Lower leg skin (tissue), 4 donors: ENCODE measurements around the gene DAND5. TPM values are rescaled to one million over a fixed set of nuclear protein-coding genes. Genes with fewer than 3 reads are reported as not detected.

Experiments
- DNase-seq, 2 donors: peaks; one replicate each; pipeline ENCODE4 v3.0.0-alpha.2; 2019; ENCODE audit warnings: low spot score in 2 of 2
- H3K4me3 ChIP-seq: fragments of 200-600 bp; sonication (generic); 2 replicates; pipeline ENCODE4 v1.5.1; 2017; ENCODE audit warnings: mild to moderate bottlenecking, low read depth; ENCODE audit not compliant: poor library complexity, severe bottlenecking
- POLR2A ChIP-seq, 2 donors: fragments of 450-650 bp; IDR thresholded peaks; one replicate each; pipeline ENCODE4 v1.6.1; 2016 to 2017; ENCODE audit warnings: antibody characterized with exemption in 2 of 2, mild to moderate bottlenecking in 1 of 2, moderate library complexity in 1 of 2
- WGBS, 2 donors: methylation state at CpG; one replicate each; pipeline ENCODE4 v1.1.5; 2018; 5-methylcytosine and 5-hydroxymethylcytosine counted together
- intact Hi-C: fragments of 100-400 bp; cut with DNase I; formaldehyde crosslinking; loops from one replicate; pipeline ENCODE4 v1.15.0; 2023; ENCODE audit warnings: low total_unique reads
- total RNA-seq, 4 donors: library from RNA; depleted of rRNA; stranded (reverse); fragments of >200 nt; gene quantifications; one replicate each; pipeline ENCODE4 v1.1.0, GENCODE V29; 2016
- TF ChIP-seq, protein P1 (sequence below), 3 donors: fragments of 450-650 bp; IDR thresholded peaks; one replicate each; pipeline ENCODE4 v1.5.1; 2016; ENCODE audit warnings: antibody characterized with exemption in 3 of 3, mild to moderate bottlenecking in 3 of 3, moderate library complexity in 2 of 3

Gene DAND5
- total RNA-seq, 4 donors from 2014 or later: 0.32 TPM; not detected in 3

DNA sequence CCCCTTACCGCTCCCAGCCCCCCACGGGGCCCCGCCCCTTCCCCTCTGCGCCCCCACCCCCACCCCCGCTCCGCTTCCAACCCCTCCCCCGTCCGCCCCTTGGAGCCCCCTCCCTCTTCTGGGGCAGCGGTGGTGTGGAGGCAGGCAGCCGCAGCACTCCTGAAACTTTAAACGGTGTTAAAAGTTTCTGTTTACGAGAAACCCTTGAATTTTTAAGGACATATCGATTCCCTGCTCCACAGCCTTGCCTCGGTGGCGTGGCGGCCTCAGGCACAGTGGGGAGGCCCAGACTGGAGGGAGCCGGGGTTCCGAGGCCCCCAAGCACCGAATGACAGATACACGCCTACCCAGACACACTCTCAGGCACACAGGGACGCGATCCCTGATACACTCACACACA lies 21.1 kb downstream of the DAND5 start:
- no peak for DNase-seq
- no peak for TF ChIP-seq POLR2A (IDR thresholded peaks at IDR 0.05)
- TF ChIP-seq, protein P1, sequence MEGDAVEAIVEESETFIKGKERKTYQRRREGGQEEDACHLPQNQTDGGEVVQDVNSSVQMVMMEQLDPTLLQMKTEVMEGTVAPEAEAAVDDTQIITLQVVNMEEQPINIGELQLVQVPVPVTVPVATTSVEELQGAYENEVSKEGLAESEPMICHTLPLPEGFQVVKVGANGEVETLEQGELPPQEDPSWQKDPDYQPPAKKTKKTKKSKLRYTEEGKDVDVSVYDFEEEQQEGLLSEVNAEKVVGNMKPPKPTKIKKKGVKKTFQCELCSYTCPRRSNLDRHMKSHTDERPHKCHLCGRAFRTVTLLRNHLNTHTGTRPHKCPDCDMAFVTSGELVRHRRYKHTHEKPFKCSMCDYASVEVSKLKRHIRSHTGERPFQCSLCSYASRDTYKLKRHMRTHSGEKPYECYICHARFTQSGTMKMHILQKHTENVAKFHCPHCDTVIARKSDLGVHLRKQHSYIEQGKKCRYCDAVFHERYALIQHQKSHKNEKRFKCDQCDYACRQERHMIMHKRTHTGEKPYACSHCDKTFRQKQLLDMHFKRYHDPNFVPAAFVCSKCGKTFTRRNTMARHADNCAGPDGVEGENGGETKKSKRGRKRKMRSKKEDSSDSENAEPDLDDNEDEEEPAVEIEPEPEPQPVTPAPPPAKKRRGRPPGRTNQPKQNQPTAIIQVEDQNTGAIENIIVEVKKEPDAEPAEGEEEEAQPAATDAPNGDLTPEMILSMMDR (IDR thresholded peaks at IDR 0.05): no peak
- intact Hi-C loops: no loop called here
- WGBS, 2 donors: 52 to 60% methylated on average over 20 to 22 of the region's 22 CpGs
- H3K4me3 ChIP-seq: no peak overlapping the region

DNA sequence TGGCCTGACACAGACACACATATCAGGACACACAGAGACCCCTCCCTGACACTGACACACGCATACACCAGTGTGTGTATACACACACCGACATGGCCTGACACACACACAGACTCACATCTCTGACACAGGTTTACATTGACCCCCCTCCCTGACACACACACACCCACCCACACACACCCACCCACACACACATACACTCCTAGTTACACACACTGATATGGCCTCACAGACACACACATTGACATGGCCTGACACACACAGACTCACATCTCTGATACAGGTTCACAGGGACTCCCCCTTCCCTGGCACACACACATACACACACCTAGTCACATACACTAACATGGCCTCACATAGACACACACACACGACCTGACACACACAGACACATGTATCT lies 21.5 kb downstream of the DAND5 start:
- intact Hi-C loops: no loop called here
- 74 to 76% methylated on average over 3 of the region's 3 CpGs for WGBS, 2 donors
- DNase-seq: no peak
- H3K4me3 ChIP-seq: no peak overlapping the region
- TF ChIP-seq, protein P1 (IDR thresholded peaks at IDR 0.05): no peak
- TF ChIP-seq POLR2A (IDR thresholded peaks at IDR 0.05): no peak

DNA sequence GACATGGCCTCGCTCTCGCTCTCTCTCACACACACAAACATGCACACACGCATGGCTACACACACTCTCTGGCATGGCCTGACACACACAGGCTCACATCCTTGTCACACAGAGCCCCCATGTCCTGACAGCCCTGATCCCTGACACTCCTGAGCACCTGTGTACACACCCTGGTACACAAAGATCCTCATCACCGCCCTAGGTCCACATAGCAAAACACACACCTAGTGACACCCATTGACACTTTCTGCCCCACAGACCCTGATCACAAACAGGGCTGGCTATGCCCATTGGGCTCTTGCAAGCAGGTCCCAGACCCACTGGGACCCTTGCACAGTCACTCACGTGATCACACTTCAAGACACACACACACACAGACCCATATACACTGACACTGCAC lies 21.9 kb downstream of the DAND5 start:
- 95 to 98% methylated on average over 5 of the region's 5 CpGs for WGBS, 2 donors
- TF ChIP-seq, protein P1 (IDR thresholded peaks at IDR 0.05): no peak
- no peak for TF ChIP-seq POLR2A (IDR thresholded peaks at IDR 0.05)

DNA sequence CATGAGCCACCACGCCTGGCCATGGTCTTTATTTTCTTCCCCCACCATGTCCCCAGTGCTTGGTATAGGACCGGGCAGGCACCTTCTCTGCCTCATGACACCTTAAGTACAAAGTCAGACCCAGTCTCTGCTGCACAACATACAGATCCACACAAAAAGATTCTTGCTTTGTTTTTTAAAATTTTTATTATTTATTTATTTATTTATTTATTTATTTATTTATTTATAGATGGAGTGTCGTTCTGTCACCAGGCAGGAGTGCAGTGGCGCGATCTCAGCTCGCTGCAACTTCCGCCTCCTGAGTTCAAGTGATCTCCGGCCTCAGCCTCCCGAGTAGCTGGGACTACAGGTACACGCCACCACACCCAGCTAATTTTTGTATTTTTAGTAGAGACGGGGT lies 23.4 kb downstream of the DAND5 start:
- H3K4me3 ChIP-seq: no peak overlapping the region
- TF ChIP-seq, protein P1 (IDR thresholded peaks at IDR 0.05): no peak
- no peak for TF ChIP-seq POLR2A (IDR thresholded peaks at IDR 0.05)
- no peak for DNase-seq
- 95 to 97% methylated on average over 11 of the region's 11 CpGs for WGBS, 2 donors
- intact Hi-C loops: no loop called here

More for the DNA sequence above, 21.9 kb downstream of the DAND5 start:
- no peak overlapping the region for H3K4me3 ChIP-seq
- intact Hi-C loops: no loop called here
- peak in 1 of 2 donors; percentile 76 for DNase-seq

DNA sequence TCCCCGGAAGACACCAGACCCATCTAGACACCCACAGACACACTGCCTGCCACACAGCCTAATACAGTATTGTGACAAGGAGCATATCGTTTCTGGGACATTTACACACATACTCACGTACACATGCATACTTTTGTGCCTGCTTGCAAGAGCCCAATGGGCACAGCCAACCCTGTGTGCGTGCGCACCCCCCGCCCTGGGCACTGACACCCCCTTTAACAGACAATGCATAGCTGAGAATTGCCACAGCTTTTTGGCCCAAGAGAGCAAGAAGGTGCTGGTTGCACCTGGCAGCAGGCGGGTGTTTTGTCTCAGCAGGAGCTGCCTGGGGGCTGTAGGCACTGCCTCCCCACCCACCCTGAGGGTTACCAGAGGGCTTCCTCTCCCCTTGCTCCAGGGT lies 24.2 kb downstream of the DAND5 start:
- 49 to 66% methylated on average over 7 of the region's 7 CpGs for WGBS, 2 donors

More for the DNA sequence above, 24.2 kb downstream of the DAND5 start:
- no peak for DNase-seq
- TF ChIP-seq, protein P1 (IDR thresholded peaks at IDR 0.05): no peak
- no peak for TF ChIP-seq POLR2A (IDR thresholded peaks at IDR 0.05)
- H3K4me3 ChIP-seq: no peak overlapping the region
- intact Hi-C loops: no loop called here
